ENCODE data around the gene SSBP4.

DNA sequence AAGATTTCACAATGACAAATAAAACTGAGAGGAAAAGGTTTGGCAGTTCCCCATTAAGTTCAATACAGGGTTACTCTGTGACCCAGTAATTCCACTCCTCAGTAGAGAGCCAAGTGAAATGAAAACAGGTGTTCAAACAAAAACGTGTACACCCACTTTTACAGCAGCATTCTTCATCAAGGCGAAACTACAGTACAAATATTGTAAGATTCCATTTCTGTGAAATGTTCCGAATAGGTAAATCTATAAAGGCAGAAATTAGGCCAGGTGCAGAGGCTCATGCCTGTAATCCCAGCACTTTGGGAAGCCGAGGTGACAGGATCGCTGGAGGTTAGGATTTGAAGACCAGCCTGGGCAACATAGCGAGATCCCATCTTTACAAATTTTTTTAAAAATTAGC is 42.2 kb upstream of the SSBP4 start:
- TF ChIP-seq CTCF (IDR thresholded peaks at IDR 0.05; ENCODE audit: low read depth, low read length, poor library complexity, severe bottlenecking) = no peak
- TF ChIP-seq EZH2phosphoT487 (IDR thresholded peaks at IDR 0.05; ENCODE audit: borderline replicate concordance, low read length) = no peak
